Calu3 (cell line): ENCODE data around the gene PARP14. TPM values are rescaled to one million over a fixed set of nuclear protein-coding genes. Genes with fewer than 3 reads are reported as not detected.

Experiments used
- BruUV-seq: library from RNA; stranded (reverse); fragments of 400-500 nt; replicated peaks from 2 replicates; lab custom pipeline; 2021; lab: Mats Ljungman, UMichigan
- CTCF ChIA-PET: fragments of 300-600 bp; sonication (Branson Sonifier 250); formaldehyde crosslinking; loops from one replicate; lab custom pipeline; 2022; ENCODE audit warnings: antibody characterized with exemption; lab: Charles Lee
- DNase-seq: peaks from one replicate; pipeline ENCODE4 v3.0.0; 2022
- H3K27ac Mint-ChIP-seq: one replicate; pipeline ENCODE4 v1.8.0; 2022; ENCODE audit warnings: mixed read lengths; ENCODE audit not compliant: unreplicated experiment
- H3K27me3 Mint-ChIP-seq: one replicate; pipeline ENCODE4 v1.8.0; 2022; ENCODE audit warnings: mixed read lengths; ENCODE audit not compliant: unreplicated experiment
- H3K36me3 Mint-ChIP-seq: one replicate; pipeline ENCODE4 v1.8.0; 2022; ENCODE audit warnings: mild to moderate bottlenecking, moderate library complexity, mixed read lengths; ENCODE audit not compliant: insufficient read depth, unreplicated experiment
- H3K4me1 Mint-ChIP-seq: one replicate; pipeline ENCODE4 v1.8.0; 2022; ENCODE audit warnings: mild to moderate bottlenecking, low read depth, mixed read lengths; ENCODE audit not compliant: unreplicated experiment
- H3K4me3 Mint-ChIP-seq: one replicate; pipeline ENCODE4 v1.8.0; 2022; ENCODE audit warnings: mild to moderate bottlenecking, low read depth, moderate library complexity, mixed read lengths; ENCODE audit not compliant: unreplicated experiment
- H3K9me3 Mint-ChIP-seq: one replicate; pipeline ENCODE4 v1.8.0; 2022; ENCODE audit warnings: low read depth, mixed read lengths; ENCODE audit not compliant: unreplicated experiment
- intact Hi-C: fragments of 100-400 bp; cut with micrococcal nuclease; formaldehyde crosslinking; loops from one replicate; pipeline ENCODE4 v1.10.0; 2022; ENCODE audit not compliant: unreplicated experiment
- total RNA-seq: library from RNA; stranded (reverse); gene quantifications from 2 replicates; pipeline ENCODE4 v1.2.3, GENCODE V29; 2022
- TF ChIP-seq, protein P1 (sequence below): fragments of 200-600 bp; IDR thresholded peaks from one replicate; pipeline ENCODE4 v1.8.0; 2022; ENCODE audit warnings: antibody characterized with exemption; ENCODE audit not compliant: unreplicated experiment

Gene PARP14
- total RNA-seq, 1 experiment from 2014 or later, result 95.5 TPM

DNA sequence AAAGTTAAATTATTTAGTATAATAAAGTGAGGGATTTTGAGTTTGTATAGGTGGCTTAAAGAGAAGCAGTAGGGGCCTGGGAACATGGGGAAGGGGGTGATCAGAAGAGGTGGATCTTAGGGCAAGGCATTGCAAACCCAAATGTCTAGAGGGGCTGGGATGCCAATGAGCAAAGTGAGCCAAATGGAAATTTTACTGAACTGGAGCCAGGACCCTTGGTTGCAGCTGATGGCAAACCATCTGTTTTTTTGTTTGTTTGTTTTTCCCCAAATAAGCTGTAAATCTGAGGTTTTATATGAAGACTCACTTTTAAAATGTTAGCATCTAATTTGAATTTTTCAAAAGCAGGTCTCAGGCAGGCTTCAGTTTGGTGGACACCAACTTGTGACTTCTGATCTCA is 14.8 kb upstream of the PARP14 start:
- CTCF ChIA-PET, result no interaction called here
- intact Hi-C loops, result no loop called here
- TF ChIP-seq, protein P1, sequence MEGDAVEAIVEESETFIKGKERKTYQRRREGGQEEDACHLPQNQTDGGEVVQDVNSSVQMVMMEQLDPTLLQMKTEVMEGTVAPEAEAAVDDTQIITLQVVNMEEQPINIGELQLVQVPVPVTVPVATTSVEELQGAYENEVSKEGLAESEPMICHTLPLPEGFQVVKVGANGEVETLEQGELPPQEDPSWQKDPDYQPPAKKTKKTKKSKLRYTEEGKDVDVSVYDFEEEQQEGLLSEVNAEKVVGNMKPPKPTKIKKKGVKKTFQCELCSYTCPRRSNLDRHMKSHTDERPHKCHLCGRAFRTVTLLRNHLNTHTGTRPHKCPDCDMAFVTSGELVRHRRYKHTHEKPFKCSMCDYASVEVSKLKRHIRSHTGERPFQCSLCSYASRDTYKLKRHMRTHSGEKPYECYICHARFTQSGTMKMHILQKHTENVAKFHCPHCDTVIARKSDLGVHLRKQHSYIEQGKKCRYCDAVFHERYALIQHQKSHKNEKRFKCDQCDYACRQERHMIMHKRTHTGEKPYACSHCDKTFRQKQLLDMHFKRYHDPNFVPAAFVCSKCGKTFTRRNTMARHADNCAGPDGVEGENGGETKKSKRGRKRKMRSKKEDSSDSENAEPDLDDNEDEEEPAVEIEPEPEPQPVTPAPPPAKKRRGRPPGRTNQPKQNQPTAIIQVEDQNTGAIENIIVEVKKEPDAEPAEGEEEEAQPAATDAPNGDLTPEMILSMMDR, result no peak
- no peaks in the 10 kb centered on the region for H3K36me3 Mint-ChIP-seq
- H3K27me3 Mint-ChIP-seq, result peaks cover 13% of the 10 kb centered on the region
- peaks cover 6% of the 10 kb centered on the region for H3K9me3 Mint-ChIP-seq
- H3K4me3 Mint-ChIP-seq, result no peak overlapping the region
- no peak overlapping the region for H3K27ac Mint-ChIP-seq
- peaks cover 11% of the 10 kb centered on the region for H3K4me1 Mint-ChIP-seq
- no TSS peak for BruUV-seq
- DNase-seq, result no peak

DNA sequence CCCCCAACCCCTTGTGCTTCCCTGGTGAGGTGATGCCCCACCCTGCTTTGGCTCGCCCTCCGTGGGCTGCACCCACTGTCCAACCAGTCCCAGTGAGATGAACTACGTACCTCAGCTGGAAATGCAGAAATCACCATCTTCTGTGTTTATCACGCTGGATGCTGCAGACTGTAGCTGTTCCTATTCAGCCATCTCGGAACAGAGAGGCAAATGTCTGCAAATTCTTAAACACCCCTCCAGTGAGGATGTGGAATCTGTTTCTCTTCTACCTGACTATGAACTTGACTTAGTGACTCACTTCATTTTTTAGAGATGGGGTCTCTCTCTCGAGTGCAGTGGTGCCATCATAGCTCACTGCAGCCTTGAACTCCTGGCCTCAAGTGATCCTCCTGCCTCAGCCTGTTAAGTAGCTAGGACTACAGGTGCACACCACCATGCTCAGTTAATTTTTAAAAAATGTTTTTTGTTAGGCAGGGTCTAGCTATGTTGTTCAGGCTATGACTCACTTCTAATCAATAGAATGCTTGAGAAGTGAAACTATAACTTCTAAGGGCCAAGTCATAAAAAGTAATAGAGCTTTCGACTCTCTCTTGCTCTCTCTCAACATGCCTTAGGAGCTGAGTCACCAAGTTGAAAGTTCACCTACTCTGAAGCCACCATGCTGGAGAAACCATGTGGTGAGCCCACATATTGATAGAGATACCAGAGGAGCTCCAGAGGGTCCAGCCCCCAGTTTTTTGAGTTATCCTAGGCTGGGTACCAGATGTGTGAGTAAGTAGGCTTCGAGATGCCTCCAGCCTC is 11.5 kb upstream of the PARP14 start:
- CTCF ChIA-PET, result interaction anchor here (1.1 to 1.2 kb wide), 3 partner anchors 11 to 341 kb away, joined by 3 to 7 read pairs (median 3); partner anchors contain the start of genes DTX3L, PARP14 and PARP9
- DNase-seq, result peak; percentile 61
- Mint-ChIP-seq H3K4me3 (no peak overlapping the region), H3K4me1 (peaks cover 18% of the 10 kb centered on the region), H3K9me3 (peaks cover 3% of the 10 kb centered on the region), H3K27ac (peak overlapping the region; percentile 93), H3K27me3 (no peaks in the 10 kb centered on the region), H3K36me3 (no peaks in the 10 kb centered on the region)
- TF ChIP-seq, protein P1, result no peak
- intact Hi-C loops, result no loop called here
- BruUV-seq, result no TSS peak

GRCh38 chr3:122671553-122671952 is 9.1 kb upstream of the PARP14 start:
- BruUV-seq, result no TSS peak
- Mint-ChIP-seq H3K36me3 (no peaks in the 10 kb centered on the region), H3K9me3 (peaks cover 3% of the 10 kb centered on the region), H3K27ac (no peak overlapping the region), H3K27me3 (no peaks in the 10 kb centered on the region), H3K4me1 (peaks cover 18% of the 10 kb centered on the region), H3K4me3 (no peak overlapping the region)
- CTCF ChIA-PET, result no interaction called here
- DNase-seq, result no peak
- intact Hi-C loops, result no loop called here
- TF ChIP-seq, protein P1, result no peak

GRCh38 chr3:122674339-122674738 is 6.3 kb upstream of the PARP14 start:
- BruUV-seq, result no TSS peak
- CTCF ChIA-PET, result no interaction called here
- Mint-ChIP-seq H3K4me3 (no peak overlapping the region), H3K27me3 (no peaks in the 10 kb centered on the region), H3K4me1 (peaks cover 27% of the 10 kb centered on the region), H3K36me3 (no peaks in the 10 kb centered on the region), H3K27ac (no peak overlapping the region), H3K9me3 (no peaks in the 10 kb centered on the region)
- TF ChIP-seq, protein P1, result no peak
- no peak for DNase-seq
- intact Hi-C loops, result no loop called here
